Endothelial cell (in vitro differentiated cells): Measurements from ENCODE around the gene APCDD1L. TPM values are rescaled to one million over a fixed set of nuclear protein-coding genes. Genes with fewer than 3 reads are reported as not detected.

Source experiments
- DNase-seq: peaks from one replicate; pipeline ENCODE4 v3.0.0; 2021; ENCODE audit warnings: low spot score
- H3K27ac Mint-ChIP-seq: one replicate; pipeline ENCODE4 v1.8.0; 2021; ENCODE audit warnings: mixed read lengths, inconsistent platforms; ENCODE audit not compliant: unreplicated experiment
- H3K27me3 Mint-ChIP-seq: one replicate; pipeline ENCODE4 v1.8.0; 2021; ENCODE audit warnings: mild to moderate bottlenecking, moderate library complexity, mixed read lengths, inconsistent platforms; ENCODE audit not compliant: unreplicated experiment
- H3K36me3 Mint-ChIP-seq: one replicate; pipeline ENCODE4 v1.8.0; 2021; ENCODE audit warnings: mild to moderate bottlenecking, low read depth, mixed read lengths, inconsistent platforms; ENCODE audit not compliant: unreplicated experiment
- H3K4me1 Mint-ChIP-seq: one replicate; pipeline ENCODE4 v1.8.0; 2021; ENCODE audit warnings: mild to moderate bottlenecking, mixed read lengths, inconsistent platforms; ENCODE audit not compliant: unreplicated experiment
- H3K4me3 Mint-ChIP-seq: one replicate; pipeline ENCODE4 v1.8.0; 2021; ENCODE audit warnings: mild to moderate bottlenecking, mixed read lengths, inconsistent platforms; ENCODE audit not compliant: unreplicated experiment
- H3K9me3 Mint-ChIP-seq: one replicate; pipeline ENCODE4 v1.8.0; 2021; ENCODE audit warnings: mixed read lengths, inconsistent platforms; ENCODE audit not compliant: unreplicated experiment
- CTCF ChIP-seq: fragments of 200-600 bp; sonication (generic); IDR thresholded peaks from one replicate; pipeline ENCODE4 v1.5.0; 2021; ENCODE audit warnings: antibody characterized with exemption; ENCODE audit not compliant: unreplicated experiment
- total RNA-seq: library from RNA; stranded (reverse); fragmentation: NEBNext Ultra II Directional; extraction: Animal tissue kit (Norgen Biotek cat#: 25700); gene quantifications from one replicate; pipeline ENCODE4 v1.2.1, GENCODE V29; 2021; ENCODE audit not compliant: unreplicated experiment

APCDD1L gene
- total RNA-seq, 1 donor from 2014 or later = not detected

GRCh38 chr20:58466729-58467571 lies 48.2 kb downstream of the APCDD1L start:
- no peak overlapping the region for H3K4me3 Mint-ChIP-seq
- H3K27ac Mint-ChIP-seq = no peak overlapping the region
- no peak for TF ChIP-seq CTCF
- DNase-seq = no peak
- H3K9me3 Mint-ChIP-seq = no peaks in the 10 kb centered on the region
- H3K4me1 Mint-ChIP-seq = no peaks in the 10 kb centered on the region
- H3K36me3 Mint-ChIP-seq = no peaks in the 10 kb centered on the region
- H3K27me3 Mint-ChIP-seq = peaks cover 3% of the 10 kb centered on the region

GRCh38 chr20:58466095-58466708 lies 49.0 kb downstream of the APCDD1L start:
- no peak overlapping the region for H3K4me3 Mint-ChIP-seq

GRCh38 chr20:58464838-58465237 lies 50.4 kb downstream of the APCDD1L start:
- Mint-ChIP-seq H3K36me3 (no peaks in the 10 kb centered on the region), H3K27me3 (peaks cover 3% of the 10 kb centered on the region), H3K9me3 (no peaks in the 10 kb centered on the region), H3K27ac (no peak overlapping the region), H3K4me3 (no peak overlapping the region), H3K4me1 (no peaks in the 10 kb centered on the region)
- TF ChIP-seq CTCF = no peak
- no peak for DNase-seq

More at GRCh38 chr20:58466095-58466708, 49.0 kb downstream of the APCDD1L start:
- H3K4me1 Mint-ChIP-seq = no peaks in the 10 kb centered on the region
- no peak for TF ChIP-seq CTCF
- no peaks in the 10 kb centered on the region for H3K36me3 Mint-ChIP-seq
- peaks cover 3% of the 10 kb centered on the region for H3K27me3 Mint-ChIP-seq
- no peaks in the 10 kb centered on the region for H3K9me3 Mint-ChIP-seq
- no peak overlapping the region for H3K27ac Mint-ChIP-seq
- DNase-seq = no peak

- no peak for DNase-seq
- Mint-ChIP-seq H3K36me3 (no peaks in the 10 kb centered on the region), H3K27me3 (peaks cover 3% of the 10 kb centered on the region), H3K4me1 (no peaks in the 10 kb centered on the region), H3K27ac (no peak overlapping the region), H3K4me3 (no peak overlapping the region), H3K9me3 (no peaks in the 10 kb centered on the region)
- no peak for TF ChIP-seq CTCF
Observed at GRCh38 chr20:58463256-58463655, 51.9 kb downstream of the APCDD1L start.

GRCh38 chr20:58461899-58462298 lies 53.3 kb downstream of the APCDD1L start:
- Mint-ChIP-seq H3K9me3 (no peaks in the 10 kb centered on the region), H3K27me3 (peaks cover 3% of the 10 kb centered on the region), H3K27ac (no peak overlapping the region), H3K4me1 (no peaks in the 10 kb centered on the region), H3K36me3 (peaks cover under 1% of the 10 kb centered on the region), H3K4me3 (no peak overlapping the region)
- no peak for DNase-seq
- no peak for TF ChIP-seq CTCF
